ENCODE measurements around the gene CDC42SE2.
"Not testable (repeated sequence)": the region's sequence is repeated elsewhere in the genome, so short reads cannot be mapped to it uniquely, and the experiment has no call there.

Gene CDC42SE2

GRCh38 chr5:131277875-131278740 is 14.3 kb downstream of the CDC42SE2 start:
- DNase-seq (ENCODE audit: low read depth in 2 of 2) = no peak

GRCh38 chr5:131278741-131279124 is 14.9 kb downstream of the CDC42SE2 start:
- DNase-seq (ENCODE audit: low read depth in 2 of 2) = not testable (repeated sequence)

GRCh38 chr5:131279204-131279603 is 15.4 kb downstream of the CDC42SE2 start:
- no peak for DNase-seq (ENCODE audit: low read depth in 2 of 2)

GRCh38 chr5:131280417-131280816 is 16.6 kb downstream of the CDC42SE2 start:
- no peak for DNase-seq (ENCODE audit: low read depth in 2 of 2)

GRCh38 chr5:131281133-131281867 is 17.4 kb downstream of the CDC42SE2 start:
- DNase-seq (ENCODE audit: low read depth in 2 of 2) = no peak

GRCh38 chr5:131281868-131282234 is 18.0 kb downstream of the CDC42SE2 start:
- no peak for DNase-seq (ENCODE audit: low read depth in 2 of 2)

- no peak for DNase-seq (ENCODE audit: low read depth in 2 of 2)
Measured at GRCh38 chr5:131282235-131282634, 18.4 kb downstream of the CDC42SE2 start.

GRCh38 chr5:131285703-131286399 is 22.0 kb downstream of the CDC42SE2 start:
- DNase-seq (ENCODE audit: low read depth in 2 of 2) = no peak

- DNase-seq (ENCODE audit: low read depth in 2 of 2) = no peak
Measured at GRCh38 chr5:131286400-131286715, 22.5 kb downstream of the CDC42SE2 start.

- DNase-seq (ENCODE audit: low read depth in 2 of 2) = no peak
Measured at GRCh38 chr5:131288328-131288727, 24.5 kb downstream of the CDC42SE2 start.

GRCh38 chr5:131289738-131290137 is 25.9 kb downstream of the CDC42SE2 start:
- no peak for DNase-seq (ENCODE audit: low read depth in 2 of 2)

- DNase-seq (ENCODE audit: low read depth in 2 of 2) = no peak
Measured at GRCh38 chr5:131296213-131296672, 32.4 kb downstream of the CDC42SE2 start.

GRCh38 chr5:131297886-131298285 is 34.0 kb downstream of the CDC42SE2 start:
- no peak for DNase-seq (ENCODE audit: low read depth in 2 of 2)

- no peak for DNase-seq (ENCODE audit: low read depth in 2 of 2)
Measured at GRCh38 chr5:131299465-131299864, 35.6 kb downstream of the CDC42SE2 start.

GRCh38 chr5:131302506-131302905 is 38.7 kb downstream of the CDC42SE2 start:
- no peak for DNase-seq (ENCODE audit: low read depth in 2 of 2)

- DNase-seq (ENCODE audit: low read depth in 2 of 2) = no peak
Measured at GRCh38 chr5:131303537-131303936, 39.7 kb downstream of the CDC42SE2 start.

GRCh38 chr5:131304414-131304813 is 40.6 kb downstream of the CDC42SE2 start:
- DNase-seq (ENCODE audit: low read depth in 2 of 2) = no peak

- DNase-seq (ENCODE audit: low read depth in 2 of 2) = no peak
Measured at GRCh38 chr5:131305138-131305689, 41.4 kb downstream of the CDC42SE2 start.

- no peak for DNase-seq (ENCODE audit: low read depth in 2 of 2)
Measured at GRCh38 chr5:131305906-131306305, 42.1 kb downstream of the CDC42SE2 start.

GRCh38 chr5:131312235-131312772 is 48.5 kb downstream of the CDC42SE2 start:
- DNase-seq (ENCODE audit: low read depth in 2 of 2) = not testable (repeated sequence)

- no peak for DNase-seq (ENCODE audit: low read depth in 2 of 2)
Measured at GRCh38 chr5:131316026-131316425, 52.2 kb downstream of the CDC42SE2 start.

GRCh38 chr5:131316822-131317221 is 53.0 kb downstream of the CDC42SE2 start:
- DNase-seq (ENCODE audit: low read depth in 2 of 2) = no peak
